ENCODE data around the gene RABAC1. TPM values are rescaled to one million over a fixed set of nuclear protein-coding genes. Genes with fewer than 3 reads are reported as not detected.
"Not testable (repeated sequence)": the region's sequence is repeated elsewhere in the genome, so short reads cannot be mapped to it uniquely, and the experiment has no call there.

Gene RABAC1
- total and polyA plus RNA-seq, 4 experiments from 2014 or later, result 97.4 to 256 (median 149) TPM

DNA sequence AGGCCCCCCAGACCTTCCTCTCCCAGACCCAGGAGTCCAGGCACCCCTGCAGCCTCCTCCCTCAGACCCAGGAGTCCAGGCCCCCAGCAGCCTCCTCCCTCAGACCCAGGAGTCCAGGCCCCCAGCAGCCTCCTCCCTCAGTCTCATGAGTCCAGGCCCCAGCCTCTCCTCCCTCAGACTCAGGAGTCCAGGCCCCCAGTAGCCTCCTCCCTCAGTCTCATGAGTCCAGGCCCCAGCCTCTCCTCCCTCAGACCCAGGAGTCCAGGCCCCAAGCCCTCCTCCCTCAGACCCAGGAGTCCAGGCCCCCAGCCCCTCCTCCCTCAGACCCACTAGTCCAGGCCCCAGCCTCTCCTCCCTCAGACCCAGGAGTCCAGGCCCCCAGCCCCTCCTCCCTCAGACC is 19.9 kb downstream of the RABAC1 start:
- H3K9me3 Mint-ChIP-seq; H3K27ac ChIP-seq (ENCODE audit: low read depth, low read length); H3K9me3 ChIP-seq (ENCODE audit: control insufficient read depth in 1 of 2, low read length in 2 of 2); DNase-seq; intact Hi-C loops (cut with micrococcal nuclease); H3K27me3 Mint-ChIP-seq; H3K27me3 ChIP-seq (ENCODE audit: insufficient read depth, low read length); H3K36me3 Mint-ChIP-seq; H3K36me3 ChIP-seq (ENCODE audit: insufficient read depth, low read length); H3K4me3 ChIP-seq (ENCODE audit: low read length in 2 of 2): not testable (repeated sequence)
- ChIA-PET CTCF (ENCODE audit: partially characterized antibody) (interaction anchor here (1.7 kb wide), 1 partner anchor 11 kb away, joined by 5 read pairs; no protein-coding TSS in a partner anchor), POLR2A (ENCODE audit: partially characterized antibody) (interaction anchor here (0.7 to 1.2 kb wide), 4 partner anchors 20 to 80 kb away, joined by 3 to 6 read pairs (median 4); partner anchors contain the start of genes RABAC1 and RPS19)
- peak overlapping the region in 3 of 8 donors; percentile 16 to 57 (median 56) for H3K4me3 Mint-ChIP-seq
- peak overlapping the region in 1 of 7 donors; percentile 48 for H3K27ac Mint-ChIP-seq
- H3K4me1 Mint-ChIP-seq, result peaks cover 16 to 53% (median 33%) of the 10 kb centered on the region in 4 donors
- peaks cover 35% of the 10 kb centered on the region for H3K4me1 ChIP-seq (ENCODE audit: insufficient read depth, low read length)

DNA sequence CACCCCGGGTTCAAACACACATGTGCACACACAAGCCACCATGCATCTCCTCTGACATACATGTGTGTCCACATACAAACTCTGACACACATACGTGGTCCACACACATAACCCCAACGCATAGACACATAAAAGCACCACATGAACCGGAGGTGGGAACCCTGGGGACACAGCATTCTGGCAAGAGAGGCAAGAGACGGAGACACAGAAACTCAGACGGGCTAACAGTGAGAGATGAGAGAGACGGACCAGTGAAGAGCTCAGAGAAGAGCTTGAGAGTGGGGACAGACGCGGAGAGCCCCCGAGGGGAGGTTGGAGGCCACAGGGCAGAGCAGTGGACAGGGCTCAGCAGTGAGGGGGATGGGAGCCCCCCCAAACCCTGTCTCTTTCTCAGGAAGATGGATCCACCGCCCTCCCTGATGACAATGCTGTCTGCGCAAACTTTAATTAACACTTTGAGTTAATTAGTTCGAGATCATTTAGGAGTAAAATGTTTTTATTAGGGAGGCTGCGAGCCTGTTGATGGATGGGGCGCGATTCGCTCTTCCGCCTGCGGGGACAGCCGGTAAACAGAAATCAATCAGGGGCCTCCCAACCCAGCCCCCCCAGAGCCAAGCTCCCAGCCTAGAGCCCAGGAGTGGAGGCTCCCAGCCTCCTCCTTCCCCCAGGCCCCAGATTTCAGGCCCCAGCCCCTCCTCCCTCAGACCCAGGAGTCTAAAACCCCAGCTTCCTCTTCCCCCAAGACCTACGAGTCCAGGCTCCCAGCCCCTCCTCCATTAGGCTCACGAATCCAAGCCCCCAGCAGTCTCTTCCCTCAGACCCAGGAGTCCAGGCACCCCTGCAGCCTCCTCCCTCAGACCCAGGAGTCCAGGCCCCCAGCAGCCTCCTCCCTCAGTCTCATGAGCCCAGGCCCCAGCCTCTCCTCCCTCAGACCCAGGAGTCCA is 21.3 kb downstream of the RABAC1 start:
- peak overlapping the region in 6 of 8 donors; percentile 9 to 31 (median 27) for H3K4me3 Mint-ChIP-seq
- peaks cover 1 to 8% of the 10 kb centered on the region in 2 donors for H3K27me3 Mint-ChIP-seq
- no peaks in the 10 kb centered on the region for H3K36me3 ChIP-seq (ENCODE audit: insufficient read depth, low read length)
- H3K9me3 ChIP-seq (ENCODE audit: control insufficient read depth in 1 of 2, low read length in 2 of 2), result no peaks in the 10 kb centered on the region
- no peaks in the 10 kb centered on the region for H3K36me3 Mint-ChIP-seq
- intact Hi-C loops (cut with micrococcal nuclease), result loop anchor here (1.0 kb wide), 1 partner anchor 8 kb away; no protein-coding TSS in a partner anchor
- no peaks in the 10 kb centered on the region for H3K27me3 ChIP-seq (ENCODE audit: insufficient read depth, low read length)
- H3K27ac Mint-ChIP-seq, result peak overlapping the region; percentile 22 to 86 (median 80)
- peaks cover 37% of the 10 kb centered on the region for H3K4me1 ChIP-seq (ENCODE audit: insufficient read depth, low read length)
- ChIA-PET POLR2A (ENCODE audit: partially characterized antibody) (interaction anchor here (0.9 to 2.2 kb wide), 8 partner anchors 8 to 78 kb away, joined by 3 to 8 read pairs (median 6); partner anchors contain the start of genes RABAC1 and RPS19), CTCF (ENCODE audit: partially characterized antibody) (interaction anchor here (1.0 to 2.3 kb wide), 9 partner anchors 8 to 87 kb away, joined by 3 to 13 read pairs (median 5); partner anchors contain the start of genes ERFL and RPS19)
- H3K9me3 Mint-ChIP-seq, result no peaks in the 10 kb centered on the region
- H3K4me3 ChIP-seq (ENCODE audit: low read length in 2 of 2), result no peak overlapping the region
- no peak for DNase-seq
- peaks cover 22 to 59% (median 35%) of the 10 kb centered on the region in 4 donors for H3K4me1 Mint-ChIP-seq
- H3K27ac ChIP-seq (ENCODE audit: low read depth, low read length), result no peak overlapping the region

DNA sequence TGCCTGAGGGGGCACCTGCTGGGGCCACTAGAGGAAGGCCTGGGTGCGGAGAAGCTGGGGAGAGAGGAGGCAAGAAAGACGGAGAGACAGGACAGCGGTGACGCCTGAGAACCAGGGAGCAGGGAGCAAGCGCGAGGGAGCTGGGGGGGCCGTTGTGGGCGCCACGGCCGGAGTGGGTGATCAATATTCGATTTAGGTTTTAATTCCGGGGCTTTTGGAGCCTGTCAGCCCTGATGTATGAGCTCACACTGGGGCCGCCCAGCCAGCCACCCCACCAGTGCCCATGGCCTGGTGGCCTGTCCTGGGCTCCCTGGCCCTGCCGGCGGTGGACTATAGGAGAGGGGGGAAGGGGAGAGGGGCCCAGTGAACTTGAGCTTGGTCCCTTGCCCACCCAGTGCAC is 22.2 kb downstream of the RABAC1 start:
- no peak overlapping the region for H3K4me3 ChIP-seq (ENCODE audit: low read length in 2 of 2)
- CTCF ChIA-PET (ENCODE audit: partially characterized antibody), result interaction anchor here (0.6 to 2.3 kb wide), 10 partner anchors 9 to 100 kb away, joined by 3 to 13 read pairs (median 4); partner anchors contain the start of genes ERFL and RPS19
- H3K36me3 Mint-ChIP-seq, result no peaks in the 10 kb centered on the region
- H3K4me1 ChIP-seq (ENCODE audit: insufficient read depth, low read length), result peaks cover 37% of the 10 kb centered on the region
- POLR2A ChIA-PET (ENCODE audit: partially characterized antibody), result interaction anchor here (0.9 to 2.2 kb wide), 8 partner anchors 8 to 77 kb away, joined by 3 to 8 read pairs (median 6); partner anchors contain the start of genes RABAC1 and RPS19
- no peaks in the 10 kb centered on the region for H3K36me3 ChIP-seq (ENCODE audit: insufficient read depth, low read length)
- peaks cover 22 to 58% (median 34%) of the 10 kb centered on the region in 4 donors for H3K4me1 Mint-ChIP-seq
- no peaks in the 10 kb centered on the region for H3K9me3 ChIP-seq (ENCODE audit: control insufficient read depth in 1 of 2, low read length in 2 of 2)
- H3K4me3 Mint-ChIP-seq, result peak overlapping the region in 3 of 8 donors; percentile 8 to 65 (median 19)
- H3K27me3 Mint-ChIP-seq, result peaks cover 1 to 8% of the 10 kb centered on the region in 2 donors
- H3K27me3 ChIP-seq (ENCODE audit: insufficient read depth, low read length), result no peaks in the 10 kb centered on the region
- no peak overlapping the region for H3K27ac ChIP-seq (ENCODE audit: low read depth, low read length)
- intact Hi-C loops (cut with micrococcal nuclease), result loop anchor here (1.0 kb wide), 1 partner anchor 8 kb away; no protein-coding TSS in a partner anchor
- DNase-seq, result peak in 1 of 5 donors; percentile 29
- peak overlapping the region in 6 of 7 donors; percentile 65 to 90 (median 77) for H3K27ac Mint-ChIP-seq
- no peaks in the 10 kb centered on the region for H3K9me3 Mint-ChIP-seq

- Histone ChIP-seq H3K4me1 (ENCODE audit: insufficient read depth, low read length) (peaks cover 37% of the 10 kb centered on the region), H3K27me3 (ENCODE audit: insufficient read depth, low read length) (no peaks in the 10 kb centered on the region), H3K4me3 (ENCODE audit: low read length in 2 of 2) (no peak overlapping the region), H3K36me3 (ENCODE audit: insufficient read depth, low read length) (no peaks in the 10 kb centered on the region), H3K9me3 (ENCODE audit: control insufficient read depth in 1 of 2, low read length in 2 of 2) (no peaks in the 10 kb centered on the region), H3K27ac (ENCODE audit: low read depth, low read length) (no peak overlapping the region)
- no peaks in the 10 kb centered on the region for H3K9me3 Mint-ChIP-seq
- peaks cover 1 to 8% of the 10 kb centered on the region in 2 donors for H3K27me3 Mint-ChIP-seq
- H3K27ac Mint-ChIP-seq, result peak overlapping the region; percentile 65 to 90 (median 75)
- H3K4me1 Mint-ChIP-seq, result peaks cover 20 to 54% (median 33%) of the 10 kb centered on the region in 4 donors
- POLR2A ChIA-PET (ENCODE audit: partially characterized antibody), result interaction anchor here (1.7 to 2.2 kb wide), 6 partner anchors 9 to 77 kb away, joined by 4 to 8 read pairs (median 6); partner anchors contain the start of gene RPS19
- H3K36me3 Mint-ChIP-seq, result no peaks in the 10 kb centered on the region
- CTCF ChIA-PET (ENCODE audit: partially characterized antibody), result interaction anchor here (0.6 to 2.3 kb wide), 9 partner anchors 9 to 100 kb away, joined by 3 to 13 read pairs (median 5); partner anchors contain the start of genes ERFL and RPS19
- DNase-seq, result peak in 1 of 5 donors; percentile 82
- H3K4me3 Mint-ChIP-seq, result peak overlapping the region in 3 of 8 donors; percentile 8 to 65 (median 9)
- intact Hi-C loops (cut with micrococcal nuclease), result no loop called here
Measured at GRCh38 chr19:41936416-41936850, 22.7 kb downstream of the RABAC1 start.

DNA sequence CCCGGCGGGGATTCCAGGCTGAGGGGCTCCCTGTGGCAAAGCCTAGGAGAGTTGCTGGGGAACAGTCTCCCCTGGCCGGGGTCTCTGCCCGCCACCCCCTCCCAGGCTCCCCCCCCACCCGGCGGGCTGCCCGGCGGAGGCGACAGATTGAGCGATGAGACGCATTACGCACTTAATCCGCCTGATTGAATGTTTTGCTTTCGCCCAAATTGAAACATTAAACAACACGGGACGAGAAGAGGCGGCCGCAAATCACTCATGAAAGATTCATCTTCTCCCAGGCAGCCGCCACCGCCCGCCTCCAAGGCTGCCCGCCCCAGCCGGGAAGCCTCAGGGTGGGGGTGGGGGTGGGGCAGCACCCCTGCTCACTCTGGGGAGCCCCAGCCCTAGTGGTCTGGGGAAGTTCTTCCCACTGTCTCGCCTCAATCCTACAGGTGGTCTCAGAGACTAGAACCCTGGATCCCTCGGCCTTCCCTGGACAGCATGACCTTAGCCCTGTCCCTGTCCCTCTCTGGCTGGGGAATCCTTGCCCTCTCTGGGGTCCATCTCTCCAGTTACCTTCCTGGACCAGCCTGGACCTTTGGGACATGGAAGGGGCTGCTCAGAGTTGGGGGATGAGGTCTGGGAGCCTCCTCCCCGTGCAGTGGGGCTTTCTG is 23.2 kb downstream of the RABAC1 start:
- Histone ChIP-seq H3K4me1 (ENCODE audit: insufficient read depth, low read length) (peaks cover 34% of the 10 kb centered on the region), H3K27ac (ENCODE audit: low read depth, low read length) (no peak overlapping the region), H3K27me3 (ENCODE audit: insufficient read depth, low read length) (no peaks in the 10 kb centered on the region), H3K9me3 (ENCODE audit: control insufficient read depth in 1 of 2, low read length in 2 of 2) (no peaks in the 10 kb centered on the region), H3K4me3 (ENCODE audit: low read length in 2 of 2) (no peak overlapping the region), H3K36me3 (ENCODE audit: insufficient read depth, low read length) (no peaks in the 10 kb centered on the region)
- no peak for DNase-seq
- Mint-ChIP-seq H3K27me3 (peaks cover 1 to 8% of the 10 kb centered on the region in 2 donors), H3K4me1 (peaks cover 20 to 56% (median 33%) of the 10 kb centered on the region in 4 donors), H3K9me3 (no peaks in the 10 kb centered on the region), H3K27ac (peak overlapping the region; percentile 3 to 90 (median 75)), H3K36me3 (no peaks in the 10 kb centered on the region), H3K4me3 (peak overlapping the region in 1 of 8 donors; percentile 65)
- POLR2A ChIA-PET (ENCODE audit: partially characterized antibody), result interaction anchor here (0.7 to 2.3 kb wide), 5 partner anchors 9 to 77 kb away, joined by 3 to 18 read pairs (median 6); no protein-coding TSS in a partner anchor
- intact Hi-C loops (cut with micrococcal nuclease), result loop anchor here (1.0 to 2.0 kb wide), 3 partner anchors 15 to 63 kb away; no protein-coding TSS in a partner anchor
- CTCF ChIA-PET (ENCODE audit: partially characterized antibody), result interaction anchor here (1.0 to 2.3 kb wide), 5 partner anchors 8 to 64 kb away, joined by 5 to 27 read pairs (median 7); partner anchors contain the start of gene ERFL

GRCh38 chr19:41934849-41935374 is 24.2 kb downstream of the RABAC1 start:
- Histone ChIP-seq H3K27me3 (ENCODE audit: insufficient read depth, low read length) (no peaks in the 10 kb centered on the region), H3K4me1 (ENCODE audit: insufficient read depth, low read length) (peaks cover 37% of the 10 kb centered on the region), H3K27ac (ENCODE audit: low read depth, low read length) (no peak overlapping the region), H3K4me3 (ENCODE audit: low read length in 2 of 2) (no peak overlapping the region), H3K36me3 (ENCODE audit: insufficient read depth, low read length) (no peaks in the 10 kb centered on the region), H3K9me3 (ENCODE audit: control insufficient read depth in 1 of 2, low read length in 2 of 2) (no peaks in the 10 kb centered on the region)
- Mint-ChIP-seq H3K36me3 (no peaks in the 10 kb centered on the region), H3K4me1 (peaks cover 25 to 61% (median 40%) of the 10 kb centered on the region in 4 donors), H3K27me3 (peaks cover 1 to 6% of the 10 kb centered on the region in 2 donors), H3K27ac (peak overlapping the region; percentile 38 to 95 (median 89)), H3K9me3 (no peaks in the 10 kb centered on the region), H3K4me3 (peak overlapping the region in 2 of 8 donors; percentile 51 to 64)
- CTCF ChIA-PET (ENCODE audit: partially characterized antibody), result interaction anchor here (1.0 to 2.3 kb wide), 6 partner anchors 10 to 76 kb away, joined by 3 to 27 read pairs (median 6); partner anchors contain the start of gene RPS19
- peak; percentile 65 to 82 (median 70) for DNase-seq
- intact Hi-C loops (cut with micrococcal nuclease), result loop anchor here (1.0 to 2.0 kb wide), 4 partner anchors 16 to 76 kb away; no protein-coding TSS in a partner anchor
- POLR2A ChIA-PET (ENCODE audit: partially characterized antibody), result interaction anchor here (0.7 to 2.3 kb wide), 6 partner anchors 10 to 76 kb away, joined by 3 to 18 read pairs (median 6); no protein-coding TSS in a partner anchor

Measured in CD4-positive, alpha-beta memory T cell (primary cell).